ENCODE measurements around the gene AMDHD2. TPM values are rescaled to one million over a fixed set of nuclear protein-coding genes. Genes with fewer than 3 reads are reported as not detected.
"Not testable (repeated sequence)": the region's sequence is repeated elsewhere in the genome, so short reads cannot be mapped to it uniquely, and the experiment has no call there.

AMDHD2 gene
- total RNA-seq, 4 donors from 2014 or later = 12.3 to 18.1 (median 13.7) TPM

- ATAC-seq; in situ Hi-C loops (cut with MboI; ENCODE audit: low sequenced_read_pairs in 4 of 4); H3K27ac ChIP-seq; intact Hi-C loops (cut with DNase I; ENCODE audit: low total_unique reads); H3K9me3 ChIP-seq; H3K4me1 ChIP-seq; H3K4me3 ChIP-seq; DNase-seq; H3K36me3 ChIP-seq; H3K27me3 ChIP-seq: not testable (repeated sequence)
Measured at GRCh38 chr16:2578905-2579304, 58.7 kb downstream of the AMDHD2 start.

- in situ Hi-C loops (cut with MboI; ENCODE audit: low sequenced_read_pairs in 4 of 4); H3K27ac ChIP-seq; H3K27me3 ChIP-seq; intact Hi-C loops (cut with DNase I; ENCODE audit: low total_unique reads); H3K4me1 ChIP-seq; H3K36me3 ChIP-seq; DNase-seq; H3K4me3 ChIP-seq; ATAC-seq; H3K9me3 ChIP-seq: not testable (repeated sequence)
Measured at GRCh38 chr16:2580143-2580542, 60.0 kb downstream of the AMDHD2 start.

DNA sequence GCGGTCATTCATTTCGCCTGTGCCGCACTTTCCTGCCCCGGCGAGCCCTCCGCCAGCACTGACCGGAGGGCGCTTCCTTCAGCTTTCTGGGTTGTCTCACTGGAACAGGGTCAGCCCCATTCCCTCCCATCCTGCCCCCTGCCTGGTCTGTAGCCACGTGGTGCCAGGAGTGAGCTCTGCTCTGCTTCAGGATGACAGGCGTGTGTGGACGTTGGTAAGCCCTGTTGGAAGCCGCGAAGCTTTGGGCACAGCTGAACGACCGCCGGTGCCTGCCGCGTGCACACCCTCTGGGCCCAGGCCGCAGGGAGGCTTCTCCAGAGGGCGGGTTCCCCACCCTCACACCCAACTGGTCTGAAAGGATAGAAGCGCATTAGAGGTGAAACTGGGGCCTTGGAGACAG is 60.6 kb downstream of the AMDHD2 start:
- ATAC-seq; H3K36me3 ChIP-seq; H3K27me3 ChIP-seq; H3K4me3 ChIP-seq; H3K27ac ChIP-seq; intact Hi-C loops (cut with DNase I; ENCODE audit: low total_unique reads); in situ Hi-C loops (cut with MboI; ENCODE audit: low sequenced_read_pairs in 4 of 4); H3K9me3 ChIP-seq; DNase-seq: not testable (repeated sequence)
- H3K4me1 ChIP-seq = peaks cover 12 to 13% of the 10 kb centered on the region in 2 donors

MicroRNA genes within 50 kb of the gene (microRNA counts, 767-probe panel; counts per million panel counts)
- microRNA hsa-miR-3178 = 356 to 448 counts per million in 2 donors

Small RNA genes within 50 kb of the gene (microRNA-seq; reads per million reads assigned to microRNA genes)
- gene MIR3178 (ENCODE audit: borderline replicate concordance in 2 of 2) = 0 reads per million in 2 donors

Other genes with a start within 250 kb of the AMDHD2 start
- gene ABCA3, start 179.6 kb upstream of the AMDHD2 start, total RNA-seq = 10 to 100 TPM in 3 of 4 donors, 1 to 10 TPM in 1; 2.7 to 15.0 (median 10.9) TPM
- gene CCNF, start 90.9 kb upstream of the AMDHD2 start, total RNA-seq = 1 to 10 TPM; 1.8 to 3.6 (median 2.4) TPM
- gene TEDC2, start 60.3 kb upstream of the AMDHD2 start, total RNA-seq = under 1 TPM in 2 of 4 donors, not detected in 2; 0.33 to 0.91 TPM
- not detected for gene NTN3, start 49.1 kb upstream of the AMDHD2 start, total RNA-seq
- gene TBC1D24, start 45.2 kb upstream of the AMDHD2 start, total RNA-seq = 10 to 100 TPM in 2 of 4 donors, 1 to 10 TPM in 2; 8.7 to 14.8 (median 9.9) TPM
- gene ATP6V0C, start 6.4 kb upstream of the AMDHD2 start, total RNA-seq = 10 to 100 TPM; 22.1 to 84.2 (median 56.2) TPM
- gene CEMP1, start 11.0 kb downstream of the AMDHD2 start, total RNA-seq = not detected
- gene PDPK1, start 17.6 kb downstream of the AMDHD2 start, total RNA-seq = 10 to 100 TPM; 24.5 to 42.4 (median 34.7) TPM
- 10 to 100 TPM; 13.6 to 23.8 (median 14.7) TPM for gene KCTD5, start 162.2 kb downstream of the AMDHD2 start, total RNA-seq
- gene PRSS27, start 199.9 kb downstream of the AMDHD2 start, total RNA-seq = under 1 TPM in 2 of 4 donors, not detected in 2; 0.49 to 0.55 TPM
- 100 to 1,000 TPM; 151 to 205 (median 164) TPM for gene SRRM2, start 232.3 kb downstream of the AMDHD2 start, total RNA-seq